Thyroid gland (tissue), 4 donors: ENCODE measurements around the gene SLC25A20. TPM values are rescaled to one million over a fixed set of nuclear protein-coding genes. Genes with fewer than 3 reads are reported as not detected.

Experiments
- DNase-seq, 2 donors: peaks; one replicate each; pipeline ENCODE4 v3.0.0-alpha.2; 2019
- H3K27ac ChIP-seq, 3 donors: fragments of 200-600 bp; sonication (generic); 1 replicate in 2 of 3; 2 replicates in 1 of 3; pipeline ENCODE4 v1.5.1; 2016 to 2019; ENCODE audit warnings: mild to moderate bottlenecking in 1 of 3, moderate library complexity in 1 of 3
- H3K27me3 ChIP-seq: fragments of 200-600 bp; sonication (generic); one replicate; pipeline ENCODE4 v1.5.1; 2019
- H3K36me3 ChIP-seq, 2 donors: fragments of 200-600 bp; sonication (generic); one replicate each; pipeline ENCODE4 v1.5.1; 2016 to 2019
- H3K4me1 ChIP-seq, 2 donors: fragments of 200-600 bp; sonication (generic); one replicate each; pipeline ENCODE4 v1.5.1; 2017 to 2019
- H3K4me3 ChIP-seq, 3 donors: fragments of 200-600 bp; sonication (generic); replicated peaks in 1 of 3; 1 replicate in 2 of 3; 2 replicates in 1 of 3; pipeline ENCODE4 v1.5.1; 2016; ENCODE audit warnings: mild to moderate bottlenecking in 1 of 3
- H3K9me3 ChIP-seq: fragments of 200-600 bp; sonication (generic); one replicate; pipeline ENCODE4 v1.5.1; 2017
- CTCF ChIP-seq, 6 experiments: fragments of 200-600 bp in 3 of 6; fragments of 450-650 bp in 3 of 6; sonication (generic) in 3 of 6; IDR thresholded peaks; one replicate each; pipeline ENCODE4 v1.5.1; 2016 to 2019; ENCODE audit warnings: antibody characterized with exemption in 6 of 6, mild to moderate bottlenecking in 2 of 6, inconsistent platforms in 1 of 6, moderate library complexity in 1 of 6
- POLR2A ChIP-seq, 2 donors: fragments of 450-650 bp; IDR thresholded peaks; one replicate each; pipeline ENCODE4 v1.6.1; 2017; ENCODE audit warnings: antibody characterized with exemption in 2 of 2, mild to moderate bottlenecking in 2 of 2, moderate library complexity in 1 of 2
- WGBS, 2 donors: methylation state at CpG; one replicate each; pipeline ENCODE4 v1.1.5; 2017; 5-methylcytosine and 5-hydroxymethylcytosine counted together
- intact Hi-C: fragments of 100-400 bp; cut with DNase I; formaldehyde crosslinking; loops from one replicate; pipeline ENCODE4 v1.15.1; 2023
- total RNA-seq, 4 donors: library from RNA; depleted of rRNA; stranded (reverse); fragments of >200 nt; gene quantifications; one replicate each; pipeline ENCODE4 v1.2.3, GENCODE V29; 2016

SLC25A20 gene
- total RNA-seq, 4 donors from 2014 or later = 17.6 to 48.0 (median 33.7) TPM

- no peak overlapping the region for H3K27ac ChIP-seq
Measured at GRCh38 chr3:48820612-48821324, 77.9 kb downstream of the SLC25A20 start.

GRCh38 chr3:48819234-48820221 is 79.2 kb downstream of the SLC25A20 start:
- intact Hi-C loops = no loop called here
- H3K4me3 ChIP-seq = no peak overlapping the region
- H3K27ac ChIP-seq = no peak overlapping the region
- H3K9me3 ChIP-seq = no peaks in the 10 kb centered on the region
- no peaks in the 10 kb centered on the region for H3K36me3 ChIP-seq
- peaks cover 12 to 17% of the 10 kb centered on the region in 2 donors for H3K4me1 ChIP-seq
- no peak for TF ChIP-seq CTCF (IDR thresholded peaks at IDR 0.05)
- no peak for TF ChIP-seq POLR2A (IDR thresholded peaks at IDR 0.05)
- WGBS, 2 donors = 85 to 97% methylated on average over 7 of the region's 7 CpGs
- no peaks in the 10 kb centered on the region for H3K27me3 ChIP-seq
- no peak for DNase-seq

More at GRCh38 chr3:48820612-48821324, 77.9 kb downstream of the SLC25A20 start:
- intact Hi-C loops = no loop called here
- no peak for DNase-seq
- TF ChIP-seq CTCF (IDR thresholded peaks at IDR 0.05) (no peak), POLR2A (IDR thresholded peaks at IDR 0.05) (no peak)
- Histone ChIP-seq H3K4me3 (no peak overlapping the region), H3K27me3 (no peaks in the 10 kb centered on the region), H3K4me1 (peaks cover 12 to 17% of the 10 kb centered on the region in 2 donors), H3K9me3 (no peaks in the 10 kb centered on the region), H3K36me3 (no peaks in the 10 kb centered on the region)
- WGBS, 2 donors = 87 to 100% methylated on average over 2 of the region's 2 CpGs

GRCh38 chr3:48811524-48811923 is 87.2 kb downstream of the SLC25A20 start:
- no peak for DNase-seq
- TF ChIP-seq POLR2A (IDR thresholded peaks at IDR 0.05) (no peak), CTCF (IDR thresholded peaks at IDR 0.05) (no peak)
- H3K4me3 ChIP-seq = no peak overlapping the region
- no peak overlapping the region for H3K27ac ChIP-seq
- H3K9me3 ChIP-seq = no peaks in the 10 kb centered on the region
- H3K36me3 ChIP-seq = no peaks in the 10 kb centered on the region
- no peaks in the 10 kb centered on the region for H3K4me1 ChIP-seq
- H3K27me3 ChIP-seq = no peaks in the 10 kb centered on the region
- intact Hi-C loops = no loop called here
- WGBS, 2 donors = 94 to 95% methylated on average over 3 of the region's 3 CpGs

Other genes with a start within 250 kb of the SLC25A20 start
- gene CELSR3, start 236.0 kb downstream of the SLC25A20 start, total RNA-seq = 1 to 10 TPM in 2 of 4 donors, under 1 TPM in 2; 0.54 to 1.7 (median 1.0) TPM
- 10 to 100 TPM; 21.6 to 32.2 (median 31.7) TPM for gene NCKIPSD, start 213.0 kb downstream of the SLC25A20 start, total RNA-seq
- gene IP6K2, start 181.7 kb downstream of the SLC25A20 start, total RNA-seq = 100 to 1,000 TPM in 2 of 4 donors, 10 to 100 TPM in 2; 64.3 to 145 (median 93.0) TPM
- gene PRKAR2A, start 51.0 kb downstream of the SLC25A20 start, total RNA-seq = 10 to 100 TPM; 26.9 to 77.1 (median 46.2) TPM
- 100 to 1,000 TPM; 108 to 136 (median 117) TPM for gene ARIH2, start 20.0 kb upstream of the SLC25A20 start, total RNA-seq
- gene P4HTM, start 91.4 kb upstream of the SLC25A20 start, total RNA-seq = 100 to 1,000 TPM in 1 of 4 donors, 10 to 100 TPM in 3; 73.5 to 117 (median 95.0) TPM
- 100 to 1,000 TPM; 125 to 169 (median 149) TPM for gene WDR6, start 108.5 kb upstream of the SLC25A20 start, total RNA-seq
- 10 to 100 TPM; 43.1 to 91.4 (median 60.0) TPM for gene DALRD3, start 119.7 kb upstream of the SLC25A20 start, total RNA-seq
- 100 to 1,000 TPM; 120 to 305 (median 146) TPM for gene NDUFAF3, start 123.2 kb upstream of the SLC25A20 start, total RNA-seq
- 100 to 1,000 TPM in 3 of 4 donors, 10 to 100 TPM in 1; 92.9 to 159 (median 109) TPM for gene IMPDH2, start 130.5 kb upstream of the SLC25A20 start, total RNA-seq
- gene QRICH1, start 195.2 kb upstream of the SLC25A20 start, total RNA-seq = 100 to 1,000 TPM in 2 of 4 donors, 10 to 100 TPM in 2; 79.8 to 342 (median 98.3) TPM
- 100 to 1,000 TPM; 158 to 273 (median 251) TPM for gene QARS1, start 205.9 kb upstream of the SLC25A20 start, total RNA-seq
- 100 to 1,000 TPM in 1 of 4 donors, 10 to 100 TPM in 3; 72.3 to 104 (median 77.4) TPM for gene USP19, start 221.9 kb upstream of the SLC25A20 start, total RNA-seq
- gene LAMB2, start 234.2 kb upstream of the SLC25A20 start, total RNA-seq = 100 to 1,000 TPM; 452 to 573 (median 527) TPM